Neural cell (in vitro differentiated cells): Measurements from ENCODE around the gene LRBA. TPM values are rescaled to one million over a fixed set of nuclear protein-coding genes. Genes with fewer than 3 reads are reported as not detected.

Experiments
- H2AFZ ChIP-seq: fragments of 200-600, 300-800 bp; sonication (generic), shearing (Covaris generic); 2 replicates; pipeline ENCODE4 v1.6.0; 2014; ENCODE audit warnings: low read depth, mild to moderate bottlenecking, antibody characterized with exemption, low read length, moderate library complexity
- H3F3A ChIP-seq: fragments of 200-600 bp; shearing (Covaris generic); 2 replicates; pipeline ENCODE4 v1.6.1; 2016; ENCODE audit warnings: mild to moderate bottlenecking, moderate library complexity, mixed read lengths, antibody characterized with exemption, low read length; ENCODE audit not compliant: insufficient read depth, poor library complexity, severe bottlenecking
- H3K27ac ChIP-seq: fragments of 200-600, 300-800 bp; sonication (generic), shearing (Covaris generic); 2 replicates; pipeline ENCODE4 v1.5.1; 2014; ENCODE audit warnings: mild to moderate bottlenecking, low read length, moderate library complexity
- H3K27me3 ChIP-seq: fragments of 300-800, 200-600 bp; sonication (generic), shearing (Covaris generic); 2 replicates; pipeline ENCODE4 v1.6.0; 2014; ENCODE audit warnings: mild to moderate bottlenecking, low read depth, low read length, moderate library complexity; ENCODE audit not compliant: insufficient read depth
- H3K36me3 ChIP-seq: fragments of 300-800, 200-600 bp; sonication (generic), shearing (Covaris generic); 2 replicates; pipeline ENCODE4 v1.5.1; 2014; ENCODE audit warnings: mild to moderate bottlenecking, antibody characterized with exemption, low read length, moderate library complexity; ENCODE audit not compliant: insufficient read depth
- H3K4me2 ChIP-seq: fragments of 300-800, 200-600 bp; sonication (generic), shearing (Covaris generic); 2 replicates; pipeline ENCODE4 v1.6.0; 2014; ENCODE audit warnings: mild to moderate bottlenecking, low read length
- H3K4me3 ChIP-seq: fragments of 300-800, 200-600 bp; sonication (generic), shearing (Covaris generic); 2 replicates; pipeline ENCODE4 v1.5.1; 2014; ENCODE audit warnings: mild to moderate bottlenecking, low read length, moderate library complexity
- H3K79me2 ChIP-seq: fragments of 200-600 bp; shearing (Covaris generic); replicated peaks from 2 replicates; pipeline ENCODE4 v1.6.0; 2014; ENCODE audit warnings: mild to moderate bottlenecking, low read length, moderate library complexity; ENCODE audit not compliant: insufficient read depth
- H3K9ac ChIP-seq: fragments of 300-800, 200-600 bp; sonication (generic), shearing (Covaris generic); 2 replicates; pipeline ENCODE4 v1.6.1; 2016; ENCODE audit warnings: mild to moderate bottlenecking, low read length, mixed read lengths
- H3K9me2 ChIP-seq: fragments of 200-600 bp; shearing (Covaris generic); 2 replicates; pipeline ENCODE4 v1.6.1; 2016; ENCODE audit warnings: mild to moderate bottlenecking, low read length, mixed read lengths; ENCODE audit not compliant: insufficient read depth
- H3K9me3 ChIP-seq: fragments of 200-600, 300-800 bp; sonication (generic), shearing (Covaris generic); 2 replicates; pipeline ENCODE4 v1.6.1; 2016; ENCODE audit warnings: mild to moderate bottlenecking, mixed run types, low read length, moderate library complexity, mixed read lengths
- H4K20me1 ChIP-seq: fragments of 200-600 bp; shearing (Covaris generic); 2 replicates; pipeline ENCODE4 v1.6.1; 2016; ENCODE audit warnings: mild to moderate bottlenecking, mixed run types; ENCODE audit not compliant: insufficient read depth
- EP300 ChIP-seq: fragments of 450-650 bp; conservative IDR thresholded peaks from 2 replicates; pipeline ENCODE4 v1.6.1; 2014; ENCODE audit warnings: antibody characterized with exemption, mild to moderate bottlenecking, moderate library complexity; ENCODE audit not compliant: poor library complexity, severe bottlenecking
- EZH2 ChIP-seq: fragments of 200-600, 300-800 bp; shearing (Covaris generic), sonication (generic); IDR thresholded peaks from 2 replicates; pipeline ENCODE4 v1.6.1; 2014; ENCODE audit warnings: antibody characterized with exemption, low read length, borderline replicate concordance, mild to moderate bottlenecking; ENCODE audit not compliant: insufficient read depth, poor library complexity, severe bottlenecking
- MXI1 ChIP-seq: fragments of 450-650 bp; conservative IDR thresholded peaks from 2 replicates; pipeline ENCODE4 v1.6.1; 2014; ENCODE audit warnings: antibody characterized with exemption, mild to moderate bottlenecking; ENCODE audit not compliant: poor library complexity, severe bottlenecking
- POLR2AphosphoS5 ChIP-seq: IDR thresholded peaks from 2 replicates; pipeline ENCODE4 v1.6.1; 2012
- RAD21 ChIP-seq: fragments of 450-650 bp; conservative IDR thresholded peaks from 2 replicates; pipeline ENCODE4 v1.6.1; 2014; ENCODE audit warnings: antibody characterized with exemption, mild to moderate bottlenecking, moderate library complexity
- SMC3 ChIP-seq: fragments of 450-650 bp; conservative IDR thresholded peaks from 2 replicates; pipeline ENCODE4 v1.6.1; 2014; ENCODE audit warnings: antibody characterized with exemption, mild to moderate bottlenecking, moderate library complexity; ENCODE audit not compliant: poor library complexity
- TAF1 ChIP-seq: IDR thresholded peaks from 2 replicates; pipeline ENCODE4 v1.6.1; 2012; ENCODE audit warnings: low read depth
- polyA plus RNA-seq: library from polyadenylated mRNA; depleted of rRNA; stranded (reverse); fragments of >200 nt; gene quantifications from 2 replicates; pipeline ENCODE4 v1.2.3, GENCODE V29; 2014
- TF ChIP-seq, protein P1 (sequence below): fragments of 450-650 bp; IDR thresholded peaks from 2 replicates; pipeline ENCODE4 v1.5.1; 2014; ENCODE audit warnings: antibody characterized with exemption, mild to moderate bottlenecking, moderate library complexity; ENCODE audit not compliant: poor library complexity, severe bottlenecking
- TF ChIP-seq, protein P2 (sequence below): IDR thresholded peaks from 2 replicates; pipeline ENCODE4 v1.6.1; 2012; ENCODE audit warnings: borderline replicate concordance

Gene LRBA
- polyA plus RNA-seq, 1 donor from 2014 or later = 7.1 TPM

DNA sequence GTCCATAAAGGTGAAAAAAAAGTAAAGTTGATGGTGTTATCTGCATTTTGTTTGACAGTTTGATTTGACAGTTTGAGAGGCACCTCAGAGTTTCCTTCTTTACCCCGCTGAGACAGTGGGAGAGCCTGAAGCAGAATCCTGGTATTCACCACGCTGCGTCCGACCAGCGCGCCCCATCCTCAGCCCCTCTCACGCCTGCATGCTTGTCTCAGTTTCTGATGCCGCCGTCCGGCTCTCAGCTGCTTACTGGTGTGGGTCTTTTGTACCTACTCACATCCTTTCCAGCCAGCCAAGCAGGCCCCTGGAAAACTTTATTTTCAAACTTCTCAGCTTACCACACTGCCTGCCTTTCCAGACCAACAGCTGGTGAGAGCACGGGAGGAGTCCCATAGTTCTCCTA lies 761.7 kb downstream of the LRBA start (continued):
- TF ChIP-seq MXI1 (no peak), RAD21 (no peak)

GRCh38 chr4:150252741-150253140 lies 762.3 kb downstream of the LRBA start:
- Histone ChIP-seq H3K36me3 (peaks cover 52% of the 10 kb centered on the region), H3K79me2 (no peaks in the 10 kb centered on the region), H3K9ac (no peak overlapping the region), H3F3A (peaks cover 4% of the 10 kb centered on the region), H4K20me1 (no peaks in the 10 kb centered on the region), H3K9me2 (no peaks in the 10 kb centered on the region), H2AFZ (no peak overlapping the region), H3K27ac (no peak overlapping the region), H3K4me3 (no peak overlapping the region), H3K4me2 (no peak overlapping the region), H3K9me3 (no peaks in the 10 kb centered on the region), H3K27me3 (no peaks in the 10 kb centered on the region)
- TF ChIP-seq MXI1 (no peak), SMC3 (no peak), RAD21 (no peak), POLR2AphosphoS5 (no peak), EZH2 (no peak), EP300 (no peak), TAF1 (no peak)
- TF ChIP-seq, protein P1, sequence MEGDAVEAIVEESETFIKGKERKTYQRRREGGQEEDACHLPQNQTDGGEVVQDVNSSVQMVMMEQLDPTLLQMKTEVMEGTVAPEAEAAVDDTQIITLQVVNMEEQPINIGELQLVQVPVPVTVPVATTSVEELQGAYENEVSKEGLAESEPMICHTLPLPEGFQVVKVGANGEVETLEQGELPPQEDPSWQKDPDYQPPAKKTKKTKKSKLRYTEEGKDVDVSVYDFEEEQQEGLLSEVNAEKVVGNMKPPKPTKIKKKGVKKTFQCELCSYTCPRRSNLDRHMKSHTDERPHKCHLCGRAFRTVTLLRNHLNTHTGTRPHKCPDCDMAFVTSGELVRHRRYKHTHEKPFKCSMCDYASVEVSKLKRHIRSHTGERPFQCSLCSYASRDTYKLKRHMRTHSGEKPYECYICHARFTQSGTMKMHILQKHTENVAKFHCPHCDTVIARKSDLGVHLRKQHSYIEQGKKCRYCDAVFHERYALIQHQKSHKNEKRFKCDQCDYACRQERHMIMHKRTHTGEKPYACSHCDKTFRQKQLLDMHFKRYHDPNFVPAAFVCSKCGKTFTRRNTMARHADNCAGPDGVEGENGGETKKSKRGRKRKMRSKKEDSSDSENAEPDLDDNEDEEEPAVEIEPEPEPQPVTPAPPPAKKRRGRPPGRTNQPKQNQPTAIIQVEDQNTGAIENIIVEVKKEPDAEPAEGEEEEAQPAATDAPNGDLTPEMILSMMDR = no peak
- TF ChIP-seq, protein P2, sequence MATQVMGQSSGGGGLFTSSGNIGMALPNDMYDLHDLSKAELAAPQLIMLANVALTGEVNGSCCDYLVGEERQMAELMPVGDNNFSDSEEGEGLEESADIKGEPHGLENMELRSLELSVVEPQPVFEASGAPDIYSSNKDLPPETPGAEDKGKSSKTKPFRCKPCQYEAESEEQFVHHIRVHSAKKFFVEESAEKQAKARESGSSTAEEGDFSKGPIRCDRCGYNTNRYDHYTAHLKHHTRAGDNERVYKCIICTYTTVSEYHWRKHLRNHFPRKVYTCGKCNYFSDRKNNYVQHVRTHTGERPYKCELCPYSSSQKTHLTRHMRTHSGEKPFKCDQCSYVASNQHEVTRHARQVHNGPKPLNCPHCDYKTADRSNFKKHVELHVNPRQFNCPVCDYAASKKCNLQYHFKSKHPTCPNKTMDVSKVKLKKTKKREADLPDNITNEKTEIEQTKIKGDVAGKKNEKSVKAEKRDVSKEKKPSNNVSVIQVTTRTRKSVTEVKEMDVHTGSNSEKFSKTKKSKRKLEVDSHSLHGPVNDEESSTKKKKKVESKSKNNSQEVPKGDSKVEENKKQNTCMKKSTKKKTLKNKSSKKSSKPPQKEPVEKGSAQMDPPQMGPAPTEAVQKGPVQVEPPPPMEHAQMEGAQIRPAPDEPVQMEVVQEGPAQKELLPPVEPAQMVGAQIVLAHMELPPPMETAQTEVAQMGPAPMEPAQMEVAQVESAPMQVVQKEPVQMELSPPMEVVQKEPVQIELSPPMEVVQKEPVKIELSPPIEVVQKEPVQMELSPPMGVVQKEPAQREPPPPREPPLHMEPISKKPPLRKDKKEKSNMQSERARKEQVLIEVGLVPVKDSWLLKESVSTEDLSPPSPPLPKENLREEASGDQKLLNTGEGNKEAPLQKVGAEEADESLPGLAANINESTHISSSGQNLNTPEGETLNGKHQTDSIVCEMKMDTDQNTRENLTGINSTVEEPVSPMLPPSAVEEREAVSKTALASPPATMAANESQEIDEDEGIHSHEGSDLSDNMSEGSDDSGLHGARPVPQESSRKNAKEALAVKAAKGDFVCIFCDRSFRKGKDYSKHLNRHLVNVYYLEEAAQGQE = no peak

DNA sequence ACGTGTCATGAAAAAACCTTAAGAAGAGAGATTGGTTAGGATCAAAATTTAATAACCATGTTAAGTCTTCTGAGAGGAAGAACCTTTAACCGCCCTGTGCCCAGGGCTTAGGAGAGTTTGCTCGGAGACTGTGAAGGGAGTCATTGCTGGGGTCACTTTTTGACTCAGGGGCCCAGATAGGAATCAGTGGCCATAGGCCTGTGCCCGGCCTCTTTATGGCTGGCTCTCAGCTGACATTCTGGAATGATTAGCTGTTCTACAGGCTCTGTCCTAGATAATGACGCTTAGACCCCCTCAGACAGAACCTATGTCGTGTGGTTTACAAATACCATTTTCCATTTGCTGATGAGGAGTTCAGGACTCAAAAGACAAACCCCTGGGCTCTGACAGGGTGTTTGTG lies 762.8 kb downstream of the LRBA start:
- Histone ChIP-seq H3K9ac (no peak overlapping the region), H3K79me2 (no peaks in the 10 kb centered on the region), H3K27me3 (no peaks in the 10 kb centered on the region), H3K9me3 (no peaks in the 10 kb centered on the region), H4K20me1 (no peaks in the 10 kb centered on the region), H3K9me2 (no peaks in the 10 kb centered on the region), H3K4me3 (no peak overlapping the region), H3F3A (peaks cover 4% of the 10 kb centered on the region), H2AFZ (no peak overlapping the region), H3K4me2 (no peak overlapping the region), H3K36me3 (peaks cover 51% of the 10 kb centered on the region), H3K27ac (no peak overlapping the region)
- TF ChIP-seq, protein P2 = no peak
- no peak for TF ChIP-seq MXI1
